Tibial nerve (tissue), 4 donors: ENCODE measurements around the gene SSC5D. TPM values are rescaled to one million over a fixed set of nuclear protein-coding genes. Genes with fewer than 3 reads are reported as not detected.
"Not testable (repeated sequence)": the region's sequence is repeated elsewhere in the genome, so short reads cannot be mapped to it uniquely, and the experiment has no call there.

Source experiments
- DNase-seq, 2 donors: peaks; one replicate each; pipeline ENCODE4 v3.0.0-alpha.2; 2019; ENCODE audit warnings: low spot score in 2 of 2
- H3K27ac ChIP-seq, 4 donors: fragments of 200-600 bp; sonication (generic) in 3 of 4; one replicate each; pipeline ENCODE4 v1.5.1; 2017 to 2019; ENCODE audit warnings: mild to moderate bottlenecking in 1 of 4
- H3K27me3 ChIP-seq, 2 donors: fragments of 200-600 bp; sonication (generic) in 1 of 2; one replicate each; pipeline versions ENCODE4 v1.5.1 to v1.6.0; 2017 to 2019
- H3K36me3 ChIP-seq, 3 donors: fragments of 200-600 bp; sonication (generic); one replicate each; pipeline ENCODE4 v1.5.1; 2018 to 2019
- H3K4me1 ChIP-seq, 4 donors: fragments of 200-600 bp; sonication (generic) in 3 of 4; one replicate each; pipeline ENCODE4 v1.5.1; 2017 to 2019
- H3K4me3 ChIP-seq, 4 donors: fragments of 200-600 bp; sonication (generic) in 3 of 4; one replicate each; pipeline ENCODE4 v1.5.1; 2017 to 2019; ENCODE audit warnings: mild to moderate bottlenecking in 1 of 4, moderate library complexity in 1 of 4
- H3K9me3 ChIP-seq, 4 donors: fragments of 200-600 bp; sonication (generic) in 3 of 4; one replicate each; pipeline ENCODE4 v1.5.1; 2017 to 2019
- EP300 ChIP-seq, 2 donors: sonication (generic); formaldehyde crosslinking; IDR thresholded peaks; one replicate each; pipeline ENCODE4 v1.6.1; 2017; ENCODE audit warnings: antibody characterized with exemption in 2 of 2, mild to moderate bottlenecking in 1 of 2
- POLR2A ChIP-seq, 2 donors: fragments of 450-650 bp; IDR thresholded peaks; one replicate each; pipeline ENCODE4 v1.6.1; 2017; ENCODE audit warnings: antibody characterized with exemption in 2 of 2, mild to moderate bottlenecking in 2 of 2, moderate library complexity in 2 of 2
- WGBS, 2 donors: methylation state at CpG; one replicate each; pipeline ENCODE4 v1.1.5; 2018; 5-methylcytosine and 5-hydroxymethylcytosine counted together
- total RNA-seq, 4 donors: library from RNA; depleted of rRNA; stranded (reverse); fragments of >200 nt; gene quantifications; one replicate each; pipeline ENCODE4 v1.1.0, GENCODE V29; 2016
- TF ChIP-seq, protein P1 (sequence below), 5 experiments: fragments of 200-600 bp in 3 of 5; fragments of 450-650 bp in 2 of 5; sonication (generic) in 3 of 5; IDR thresholded peaks; one replicate each; pipeline ENCODE4 v1.5.1; 2016 to 2019; ENCODE audit warnings: antibody characterized with exemption in 5 of 5, mild to moderate bottlenecking in 3 of 5, moderate library complexity in 2 of 5

The SSC5D gene
- total RNA-seq, 4 donors from 2014 or later = 3.9 to 14.5 (median 7.2) TPM

DNA sequence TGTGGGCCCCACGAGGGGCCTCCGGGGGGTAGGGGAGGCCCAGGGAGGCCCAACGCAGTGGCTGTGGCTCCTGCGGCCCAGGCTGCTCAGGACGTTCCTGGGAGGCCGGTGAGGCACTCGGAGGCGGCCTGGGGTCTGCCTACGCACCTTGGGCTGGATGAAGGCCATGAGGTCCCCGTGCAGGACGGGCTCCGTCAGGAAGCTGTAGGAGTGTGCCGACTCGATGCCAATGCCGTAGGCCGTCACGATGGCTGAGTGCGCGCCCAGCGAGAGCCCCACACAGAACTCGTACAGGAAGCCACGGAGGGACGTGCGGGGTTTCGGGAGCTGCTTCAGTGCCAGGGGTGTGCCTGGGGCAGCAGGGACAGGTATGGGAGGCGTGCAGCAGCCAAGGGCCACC, 42.8 kb downstream of the SSC5D start:
- Histone ChIP-seq H3K4me3 (no peak overlapping the region), H3K36me3 (no peaks in the 10 kb centered on the region), H3K27ac (no peak overlapping the region), H3K9me3 (no peaks in the 10 kb centered on the region), H3K4me1 (peaks cover 0 to 6% (median 0%) of the 10 kb centered on the region in 4 donors), H3K27me3 (peaks cover 0 to 32% of the 10 kb centered on the region in 2 donors)
- 85 to 89% methylated on average over 24 to 26 of the region's 26 CpGs for WGBS, 2 donors
- no peak for DNase-seq
- TF ChIP-seq POLR2A (IDR thresholded peaks at IDR 0.05) (no peak), EP300 (IDR thresholded peaks at IDR 0.05) (no peak)
- TF ChIP-seq, protein P1, sequence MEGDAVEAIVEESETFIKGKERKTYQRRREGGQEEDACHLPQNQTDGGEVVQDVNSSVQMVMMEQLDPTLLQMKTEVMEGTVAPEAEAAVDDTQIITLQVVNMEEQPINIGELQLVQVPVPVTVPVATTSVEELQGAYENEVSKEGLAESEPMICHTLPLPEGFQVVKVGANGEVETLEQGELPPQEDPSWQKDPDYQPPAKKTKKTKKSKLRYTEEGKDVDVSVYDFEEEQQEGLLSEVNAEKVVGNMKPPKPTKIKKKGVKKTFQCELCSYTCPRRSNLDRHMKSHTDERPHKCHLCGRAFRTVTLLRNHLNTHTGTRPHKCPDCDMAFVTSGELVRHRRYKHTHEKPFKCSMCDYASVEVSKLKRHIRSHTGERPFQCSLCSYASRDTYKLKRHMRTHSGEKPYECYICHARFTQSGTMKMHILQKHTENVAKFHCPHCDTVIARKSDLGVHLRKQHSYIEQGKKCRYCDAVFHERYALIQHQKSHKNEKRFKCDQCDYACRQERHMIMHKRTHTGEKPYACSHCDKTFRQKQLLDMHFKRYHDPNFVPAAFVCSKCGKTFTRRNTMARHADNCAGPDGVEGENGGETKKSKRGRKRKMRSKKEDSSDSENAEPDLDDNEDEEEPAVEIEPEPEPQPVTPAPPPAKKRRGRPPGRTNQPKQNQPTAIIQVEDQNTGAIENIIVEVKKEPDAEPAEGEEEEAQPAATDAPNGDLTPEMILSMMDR (IDR thresholded peaks at IDR 0.05) = no peak

GRCh38 chr19:55534280-55534679, 46.0 kb downstream of the SSC5D start:
- H3K4me1 ChIP-seq, DNase-seq, H3K27ac ChIP-seq, H3K36me3 ChIP-seq, H3K9me3 ChIP-seq, H3K4me3 ChIP-seq: not testable (repeated sequence)
- H3K27me3 ChIP-seq = peaks cover 0 to 18% of the 10 kb centered on the region in 2 donors
- 73 to 88% methylated on average over 7 of the region's 7 CpGs for WGBS, 2 donors

GRCh38 chr19:55535173-55535964, 47.1 kb downstream of the SSC5D start:
- Histone ChIP-seq H3K27me3 (peaks cover 0 to 10% of the 10 kb centered on the region in 2 donors), H3K27ac (no peak overlapping the region), H3K9me3 (no peaks in the 10 kb centered on the region), H3K4me3 (no peak overlapping the region), H3K4me1 (no peaks in the 10 kb centered on the region), H3K36me3 (no peaks in the 10 kb centered on the region)
- DNase-seq = no peak
- no peak for TF ChIP-seq POLR2A (IDR thresholded peaks at IDR 0.05)
- TF ChIP-seq, protein P1 (IDR thresholded peaks at IDR 0.05) = no peak
- TF ChIP-seq EP300 (IDR thresholded peaks at IDR 0.05) = no peak
- 64 to 67% methylated on average over 12 of the region's 12 CpGs for WGBS, 2 donors

DNA sequence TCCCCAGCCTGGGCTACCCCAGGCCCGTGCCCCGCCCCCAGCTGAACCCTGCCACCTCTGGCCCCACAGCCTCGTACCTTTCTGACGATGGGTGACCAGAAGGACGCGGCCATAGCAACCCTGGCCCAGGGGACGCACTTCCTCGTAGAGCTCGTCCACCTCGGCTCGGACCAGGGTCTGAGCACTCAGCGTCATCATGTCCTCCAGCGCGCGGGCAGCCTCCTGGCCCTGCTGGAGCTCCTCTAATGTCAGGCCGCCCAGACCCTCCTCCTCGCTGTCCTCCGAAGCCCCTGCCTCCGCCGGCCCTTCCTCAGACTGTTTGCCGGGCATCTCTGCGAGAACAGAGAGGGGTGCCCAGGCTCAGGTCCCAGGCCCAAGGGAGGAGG, 47.7 kb downstream of the SSC5D start:
- no peak for TF ChIP-seq POLR2A (IDR thresholded peaks at IDR 0.05)
- H3K4me1 ChIP-seq = no peaks in the 10 kb centered on the region
- H3K27ac ChIP-seq = no peak overlapping the region
- DNase-seq = no peak
- no peaks in the 10 kb centered on the region for H3K9me3 ChIP-seq
- peaks cover 0 to 8% of the 10 kb centered on the region in 2 donors for H3K27me3 ChIP-seq
- H3K36me3 ChIP-seq = no peaks in the 10 kb centered on the region
- 70 to 82% methylated on average over 12 to 21 of the region's 22 CpGs for WGBS, 2 donors
- H3K4me3 ChIP-seq = no peak overlapping the region

GRCh38 chr19:55536366-55536765, 48.1 kb downstream of the SSC5D start:
- WGBS, 2 donors = 88 to 91% methylated on average over 10 to 11 of the region's 11 CpGs
- DNase-seq = no peak
- TF ChIP-seq, protein P1 (IDR thresholded peaks at IDR 0.05) = no peak
- TF ChIP-seq EP300 (IDR thresholded peaks at IDR 0.05) = no peak
- no peak for TF ChIP-seq POLR2A (IDR thresholded peaks at IDR 0.05)

GRCh38 chr19:55536951-55537740, 48.9 kb downstream of the SSC5D start, which contains the start of gene SBK2:
Gene SBK2, minus strand, starts transcription at chr19:55537133. Its CDS starts 839 bp downstream, at chr19:55536294.
- no peak for DNase-seq
- H3K9me3 ChIP-seq = no peaks in the 10 kb centered on the region
- WGBS, 2 donors = 33 to 44% methylated on average over 6 to 12 of the region's 14 CpGs
- no peak within 1 kb of the TSS for H3K4me3 ChIP-seq
- no peak within 1 kb of the TSS for H3K27ac ChIP-seq
- TF ChIP-seq, protein P1 (IDR thresholded peaks at IDR 0.05) = no peak
- TF ChIP-seq POLR2A (IDR thresholded peaks at IDR 0.05) = no peak
- TF ChIP-seq EP300 (IDR thresholded peaks at IDR 0.05) = no peak
- no peaks in the 10 kb centered on the region for H3K4me1 ChIP-seq
- H3K27me3 ChIP-seq = peaks cover 0 to 3% of the 10 kb centered on the region in 2 donors
- no peaks in the 10 kb centered on the region for H3K36me3 ChIP-seq

More at GRCh38 chr19:55536366-55536765, 48.1 kb downstream of the SSC5D start:
- Histone ChIP-seq H3K27me3 (peaks cover 0 to 4% of the 10 kb centered on the region in 2 donors), H3K27ac (no peak overlapping the region), H3K4me1 (no peaks in the 10 kb centered on the region), H3K36me3 (no peaks in the 10 kb centered on the region), H3K4me3 (no peak overlapping the region), H3K9me3 (no peaks in the 10 kb centered on the region)
